ENCODE results near the gene AASDHPPT. TPM values are rescaled to one million over a fixed set of nuclear protein-coding genes. Genes with fewer than 3 reads are reported as not detected.

The AASDHPPT gene
- total RNA-seq, 1 donor from 2014 or later: 37.7 TPM

DNA sequence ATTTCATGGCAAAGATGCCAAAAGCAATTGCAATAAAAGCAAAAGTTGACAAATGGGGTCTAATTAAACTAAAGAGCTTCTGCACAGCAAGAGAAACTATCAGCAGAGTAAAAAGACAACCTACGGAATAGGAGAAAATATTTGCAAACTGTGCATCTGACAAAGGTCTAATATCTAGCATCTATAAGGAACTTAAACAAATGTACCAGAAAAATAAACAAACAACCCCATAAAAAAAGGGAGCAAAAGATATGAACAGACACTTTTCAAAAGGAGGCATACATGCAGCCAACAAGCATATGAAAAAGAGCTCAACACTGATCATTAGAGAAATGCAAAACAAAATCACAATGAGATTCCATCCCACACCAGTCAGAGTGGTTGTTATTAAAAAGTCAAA, 60.3 kb downstream of the AASDHPPT start:
- intact Hi-C loops (cut with micrococcal nuclease): no loop called here
- no peak for ATAC-seq
- DNase-seq: no peak

Other genes with a start within 250 kb of the AASDHPPT start
- gene MSANTD4, start 55.4 kb upstream of the AASDHPPT start, total RNA-seq: 18.4 TPM
- gene KBTBD3, start 315 bp upstream of the AASDHPPT start, total RNA-seq: 10.0 TPM